GM19395 (cell line): ENCODE measurements around the gene ZNF319.
"Not testable (repeated sequence)": the region's sequence is repeated elsewhere in the genome, so short reads cannot be mapped to it uniquely, and the experiment has no call there.

Experiments used
- ATAC-seq: cut with Tn5 transposase; IDR thresholded peaks from one replicate; pipeline ENCODE4 v1.9.1; 2021; ENCODE audit warnings: mild to moderate bottlenecking, moderate library complexity; ENCODE audit not compliant: unreplicated experiment

Gene ZNF319

DNA sequence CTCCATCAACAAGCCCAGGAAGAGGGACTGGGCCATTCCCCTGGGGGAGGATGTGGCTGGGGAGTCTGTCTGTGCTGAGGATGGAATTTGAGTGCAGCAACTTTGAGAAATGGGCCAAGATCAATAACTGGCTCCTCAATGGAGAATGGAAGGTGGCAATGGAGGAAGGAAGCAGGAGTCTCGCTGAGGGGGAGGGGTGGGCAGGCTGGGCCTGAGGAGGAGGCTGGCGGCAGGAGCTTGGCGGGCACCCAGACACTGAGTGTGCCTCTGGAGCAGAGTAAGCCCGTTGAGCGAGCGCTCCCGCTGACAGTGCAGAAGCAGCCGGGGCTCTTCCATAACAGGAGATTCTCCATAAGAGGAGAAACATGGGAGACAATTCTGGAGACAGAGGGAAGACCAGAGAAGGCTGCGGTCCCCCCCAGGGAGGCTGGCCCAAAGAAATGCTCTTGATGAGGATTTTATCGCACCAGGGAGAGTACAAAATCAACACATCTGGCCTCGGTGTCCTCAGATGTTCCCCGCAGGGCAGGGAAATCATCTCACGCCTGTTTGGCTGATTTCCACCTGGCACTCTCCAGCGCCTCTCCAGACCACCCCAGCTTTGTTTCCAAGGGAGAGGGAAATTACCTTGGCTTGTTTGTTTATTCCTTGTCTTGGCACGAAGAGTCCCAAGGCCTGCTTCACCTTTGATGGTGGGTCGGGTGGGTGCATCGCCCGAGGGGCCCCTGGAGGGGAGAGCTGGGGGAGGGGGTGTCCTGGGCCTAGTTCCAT is 22.3 kb upstream of the ZNF319 start:
- no peak for ATAC-seq

DNA sequence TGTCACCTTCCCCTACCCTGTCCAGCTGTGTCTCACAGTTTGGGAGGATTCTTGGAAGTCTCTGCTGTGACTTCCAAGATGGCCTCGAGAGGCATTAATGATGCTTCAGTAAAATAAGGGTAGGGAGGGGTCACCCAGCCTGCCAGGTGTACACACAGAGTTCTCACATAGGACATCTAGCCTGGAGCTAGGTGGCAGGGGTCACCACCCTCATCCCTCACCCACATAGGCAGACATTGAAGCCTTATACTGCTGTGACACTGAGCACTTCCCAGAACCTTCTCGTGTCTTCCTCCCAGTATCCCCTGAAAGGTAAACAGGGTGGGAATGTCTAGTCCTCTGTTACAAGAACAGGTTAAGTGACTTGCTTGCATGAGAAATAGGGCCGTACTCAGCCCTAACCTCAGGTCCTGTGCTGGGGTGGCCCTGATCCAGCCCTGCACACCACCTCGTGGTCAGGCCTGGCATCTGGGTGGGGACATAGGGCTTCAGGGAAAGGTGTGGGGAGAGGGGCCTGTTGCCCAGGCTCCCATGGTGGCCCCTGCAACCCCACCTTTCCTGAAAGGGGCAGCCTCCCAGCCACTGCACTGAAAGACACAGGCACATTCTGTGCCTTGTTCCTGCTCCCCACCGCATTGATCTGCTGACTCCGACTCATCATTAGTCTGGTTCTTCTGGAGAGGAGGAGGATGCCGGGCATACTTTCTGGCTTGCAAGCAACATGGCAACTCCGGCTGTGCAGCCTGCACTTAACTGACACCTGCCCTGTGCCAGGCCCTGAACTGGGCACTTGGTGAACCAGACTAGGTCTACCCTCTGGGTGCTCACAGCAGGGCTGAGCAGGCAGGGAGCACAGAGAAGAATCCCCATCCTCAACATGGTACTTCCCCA is 21.4 kb upstream of the ZNF319 start:
- ATAC-seq, result no peak

DNA sequence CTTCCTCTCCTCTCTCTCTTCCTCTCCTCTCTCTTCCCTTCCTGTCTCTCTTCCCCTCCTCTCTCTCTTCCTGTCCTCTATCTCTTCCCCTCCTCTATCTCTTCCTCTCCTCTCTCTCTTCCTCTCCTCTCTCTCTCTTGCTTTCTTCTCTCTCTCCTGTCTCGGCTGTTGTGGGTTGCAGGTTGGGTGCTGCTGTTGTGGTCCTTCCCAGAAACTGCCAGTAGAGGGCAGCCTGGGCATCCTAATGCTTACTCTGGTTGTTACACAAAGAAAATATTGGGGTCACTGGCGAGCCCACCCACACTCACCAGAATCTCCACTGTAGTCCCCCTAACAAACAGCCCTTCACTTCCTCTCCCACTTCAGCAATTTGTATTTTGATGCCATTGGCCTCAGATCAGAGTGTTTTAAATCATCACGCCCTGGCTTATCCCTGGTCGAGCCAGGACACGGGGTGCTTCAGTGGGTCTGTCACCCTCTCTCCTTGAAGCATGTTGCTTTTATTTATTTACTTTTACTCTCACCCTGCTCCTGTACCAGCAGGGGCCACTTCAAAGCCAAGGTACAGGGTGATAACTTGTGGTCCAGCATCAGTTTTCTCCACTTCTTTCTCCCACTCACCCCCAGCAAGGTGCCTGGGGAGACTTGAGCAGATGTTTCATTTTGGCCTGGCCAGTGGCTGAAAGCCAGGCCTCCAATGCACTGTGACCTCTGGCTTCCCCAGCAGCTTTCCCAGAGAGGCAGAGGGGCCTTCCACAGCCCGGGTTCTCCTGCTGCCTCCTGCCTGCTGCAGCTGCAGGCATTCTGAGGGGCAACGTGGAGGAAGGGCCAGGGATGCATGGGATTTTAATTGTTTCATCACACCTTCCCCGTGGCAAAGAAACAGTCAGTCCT is 20.4 kb upstream of the ZNF319 start:
- ATAC-seq, result peak; percentile 50

DNA sequence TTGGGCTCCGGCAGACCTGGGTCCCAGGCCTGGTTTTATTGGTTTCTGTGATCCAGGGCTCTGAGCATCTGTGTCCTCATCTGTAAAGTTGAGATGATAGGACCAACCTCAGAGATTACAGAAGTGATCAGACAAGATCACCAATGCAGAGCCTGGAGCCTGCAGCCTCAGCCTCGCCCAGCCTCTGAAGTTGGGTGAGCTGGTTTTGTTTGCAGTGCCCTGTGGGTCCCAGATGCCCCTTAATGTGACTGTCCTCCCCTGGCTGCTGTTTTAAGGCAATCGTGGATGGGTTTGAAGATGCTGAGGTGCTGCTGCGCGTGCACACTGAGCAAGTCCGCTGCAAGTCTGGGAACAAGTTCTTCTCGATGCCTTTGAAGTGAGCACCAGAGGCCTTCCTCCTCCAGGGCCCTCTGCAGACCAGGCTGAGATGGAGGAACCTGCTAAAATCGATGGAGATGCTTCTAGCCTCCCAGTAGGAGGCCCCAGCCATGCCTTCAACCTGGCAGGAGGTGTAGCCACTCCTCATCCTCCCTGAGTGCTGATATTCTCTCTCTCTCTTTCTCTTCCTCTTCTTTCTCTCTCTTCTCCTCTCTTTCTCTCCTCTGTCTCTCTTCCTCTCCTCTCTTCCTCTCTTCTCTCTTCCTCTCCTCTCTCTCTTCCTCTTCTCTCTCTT is 19.5 kb upstream of the ZNF319 start:
- no peak for ATAC-seq

DNA sequence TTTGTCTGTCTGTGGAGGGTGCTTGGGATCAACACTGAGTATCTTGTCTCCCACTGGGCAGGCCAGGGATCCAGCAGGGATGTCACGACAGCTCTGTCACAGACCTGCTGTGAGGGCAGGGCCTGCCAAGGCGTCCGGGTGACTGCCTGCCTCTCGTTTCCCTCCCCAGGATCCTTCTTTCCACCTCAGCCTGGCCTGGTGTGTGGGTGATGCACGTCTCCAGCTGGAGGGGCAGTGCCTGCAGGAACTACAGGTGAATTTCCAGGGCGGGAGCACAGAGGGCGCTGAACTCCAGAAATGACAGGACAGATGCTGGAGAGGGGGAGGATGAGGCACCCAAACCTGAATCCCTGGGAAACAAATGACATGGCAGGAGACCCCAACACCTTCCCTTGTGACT is 18.3 kb upstream of the ZNF319 start:
- no peak for ATAC-seq

DNA sequence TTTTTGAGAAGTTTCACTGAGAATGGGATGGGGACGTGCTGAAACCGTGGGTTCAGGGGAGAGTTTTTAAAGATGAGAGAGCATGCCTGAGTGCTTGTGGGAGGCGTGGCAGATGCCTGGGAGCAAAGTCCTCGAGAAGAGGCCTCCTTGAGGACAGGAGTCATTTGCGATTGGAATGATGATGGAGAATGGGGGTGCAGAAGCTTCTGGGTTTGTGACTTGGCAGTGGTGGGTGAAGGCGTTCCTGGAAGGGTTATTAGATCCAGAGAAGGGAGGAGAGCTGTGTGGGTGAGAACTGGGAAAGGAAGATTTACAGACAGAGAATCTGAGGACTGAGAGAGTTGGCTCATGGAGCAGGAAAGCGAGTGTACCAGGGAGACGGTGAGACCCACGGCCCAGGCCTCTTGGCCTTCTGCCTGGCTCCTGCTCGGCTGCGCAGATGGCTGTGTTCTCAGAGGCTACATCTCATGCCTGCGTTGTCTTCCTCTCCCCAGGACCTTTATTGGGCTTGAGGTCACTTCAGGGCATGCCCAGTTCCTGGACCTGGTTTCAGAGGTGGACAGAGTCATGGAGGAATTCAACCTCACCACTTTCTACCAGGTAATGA is 16.5 kb upstream of the ZNF319 start:
- no peak for ATAC-seq

DNA sequence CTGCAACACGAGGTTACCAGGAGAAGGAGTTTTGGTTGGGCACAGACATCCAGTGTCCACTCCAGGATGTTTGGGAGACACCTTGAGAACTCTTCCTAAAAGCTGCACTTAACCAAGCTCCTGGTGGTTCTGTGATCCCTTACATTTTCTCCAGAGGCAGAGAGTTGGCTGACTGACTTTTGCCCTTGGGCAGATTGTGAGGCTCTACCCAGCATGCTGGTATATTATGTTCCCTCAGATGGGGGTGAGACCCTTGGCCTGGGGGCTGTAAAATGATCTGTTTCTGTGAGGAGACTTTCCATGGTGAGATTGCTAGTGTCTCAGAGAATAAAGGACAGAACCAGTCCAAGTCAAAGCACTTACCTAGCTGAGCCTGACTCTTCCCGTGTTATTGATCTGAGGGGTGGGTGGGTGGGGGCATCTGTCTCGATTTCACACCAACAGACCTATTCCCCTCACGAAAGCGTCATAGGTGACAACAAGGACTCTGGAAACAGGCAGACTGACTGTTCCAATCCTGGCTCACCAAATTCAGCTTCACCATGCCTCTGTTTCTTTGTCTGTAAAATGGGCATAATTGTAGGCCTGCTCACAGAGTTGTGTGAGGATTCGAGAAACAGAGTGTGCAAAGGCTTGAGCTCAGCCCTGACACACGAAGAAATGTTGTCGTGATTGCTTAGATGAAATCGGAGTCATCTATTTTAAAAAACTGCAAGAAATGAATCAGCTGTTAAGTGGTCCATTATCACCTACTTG is 12.9 kb upstream of the ZNF319 start:
- ATAC-seq, result no peak

DNA sequence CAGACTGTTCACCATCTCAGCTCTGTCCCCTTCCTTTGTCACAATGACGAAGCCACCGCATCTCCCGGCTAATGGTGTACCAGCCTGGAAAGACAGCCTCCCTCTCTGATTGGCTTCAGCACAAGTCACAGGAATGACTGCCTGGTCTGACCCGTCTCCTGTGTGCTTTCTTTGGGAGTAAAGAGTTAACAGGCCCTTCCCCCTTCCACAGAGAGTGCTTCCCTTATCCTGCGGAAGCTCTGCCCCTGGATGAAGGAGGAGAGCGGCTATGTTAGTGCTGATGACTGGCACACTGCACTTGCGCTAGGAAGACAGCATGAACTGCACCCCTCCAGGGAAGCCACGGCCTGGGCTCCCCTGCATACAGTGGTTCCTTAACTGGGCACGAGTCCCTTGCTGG is 12.0 kb upstream of the ZNF319 start:
- ATAC-seq, result no peak

DNA sequence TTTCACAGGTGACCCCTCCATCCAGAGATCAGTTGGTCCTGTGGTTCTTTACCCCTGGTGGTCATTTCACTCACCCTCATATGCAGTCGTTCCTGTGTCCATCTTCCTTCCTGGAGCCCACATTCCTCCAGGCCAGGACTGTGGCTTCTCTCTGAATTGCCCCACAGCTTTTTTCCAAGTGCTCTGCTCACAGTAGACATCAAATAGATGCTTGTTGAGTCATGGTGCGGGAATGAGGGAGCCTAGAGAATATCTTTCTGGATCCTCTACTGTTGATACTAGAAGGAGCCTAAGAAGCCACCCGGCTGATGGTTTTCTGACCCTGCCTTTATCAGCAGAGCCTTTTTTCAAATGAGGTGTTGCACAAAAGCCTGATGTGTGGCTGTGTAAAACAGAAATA is 11.2 kb upstream of the ZNF319 start:
- no peak for ATAC-seq

DNA sequence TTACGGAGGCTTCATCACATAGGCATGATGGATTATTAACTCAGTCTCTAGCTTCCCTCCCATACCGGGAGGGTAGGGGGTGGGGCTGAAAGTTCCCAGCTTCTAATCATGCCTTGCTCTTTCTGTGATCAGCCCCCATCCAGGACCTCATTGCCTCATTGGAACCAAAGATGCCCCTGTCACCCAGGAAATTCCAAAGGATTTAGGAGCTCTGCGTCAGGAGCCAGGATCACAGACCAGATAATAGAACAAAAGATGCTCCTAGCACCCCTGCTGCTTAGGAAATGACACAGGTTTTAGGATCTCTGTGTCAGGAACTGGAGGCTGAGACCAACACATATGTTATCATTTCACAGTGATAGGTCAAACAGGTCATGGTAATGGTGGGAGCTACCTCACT is 10.4 kb upstream of the ZNF319 start:
- ATAC-seq, result no peak

DNA sequence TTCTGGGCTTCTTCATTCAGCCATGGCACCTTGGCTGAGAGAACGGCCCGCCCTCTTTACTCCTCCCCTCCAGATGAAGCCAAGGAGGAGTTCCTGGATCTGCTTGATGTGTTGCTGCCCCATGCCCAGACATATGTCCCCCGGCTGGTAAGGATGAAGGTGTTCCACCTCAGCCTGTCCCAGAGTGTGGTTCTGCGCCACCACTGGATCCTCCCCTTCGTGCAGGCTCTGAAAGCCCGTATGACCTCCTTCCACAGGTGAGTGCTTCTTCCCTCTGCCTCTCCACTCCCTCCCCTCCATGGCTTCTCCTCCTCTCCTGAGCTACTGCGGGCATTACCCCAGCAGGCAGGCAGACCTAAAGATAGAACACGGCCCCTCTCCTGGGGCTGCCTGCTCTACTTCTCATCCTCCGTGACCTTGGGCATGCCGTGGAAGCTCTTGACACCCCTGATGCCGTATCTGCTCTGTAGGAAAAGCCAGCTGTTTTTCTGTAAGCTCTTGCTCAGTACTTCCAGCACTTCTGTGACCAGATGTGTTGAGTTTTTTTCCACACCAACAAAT is 9.5 kb upstream of the ZNF319 start:
- no peak for ATAC-seq

DNA sequence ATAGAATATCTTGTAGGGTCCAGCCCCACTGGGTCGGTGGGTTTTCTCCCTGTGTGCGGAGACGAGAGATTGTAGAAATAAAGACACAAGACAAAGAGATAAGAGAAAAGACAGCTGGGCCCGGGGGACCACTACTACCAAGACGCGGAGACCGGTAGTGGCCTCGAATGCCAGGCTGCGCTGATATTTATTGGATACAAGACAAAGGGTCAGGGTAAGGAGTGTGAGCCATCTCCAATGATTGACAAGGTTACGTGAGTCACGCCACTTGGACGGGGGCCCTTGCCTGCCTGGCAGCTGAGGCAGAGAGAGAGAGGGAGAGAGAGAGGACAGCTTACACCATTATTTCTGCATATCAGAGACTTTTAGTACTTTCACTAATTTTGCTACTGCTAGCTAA is 4.3 kb upstream of the ZNF319 start:
- not testable (repeated sequence) for ATAC-seq

DNA sequence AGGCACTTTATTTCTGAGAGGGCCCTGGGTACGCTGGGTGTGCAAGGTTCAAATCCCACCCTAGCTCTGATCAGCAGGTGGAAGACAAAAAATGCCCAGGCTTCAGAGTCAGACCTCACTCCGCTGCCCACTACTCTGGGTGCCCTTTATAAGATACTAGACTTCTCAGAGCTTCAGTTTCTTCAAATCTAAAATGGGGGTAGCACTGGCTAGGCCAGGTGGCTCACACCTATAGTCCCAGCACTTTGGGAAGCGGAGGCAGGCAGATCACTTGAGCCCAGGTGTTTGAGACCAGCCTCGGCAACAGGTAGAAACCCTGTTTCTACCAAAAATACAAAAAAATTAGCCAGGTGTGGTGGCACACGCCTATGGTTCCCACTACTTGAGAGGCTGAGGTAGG is 2.5 kb upstream of the ZNF319 start:
- no peak for ATAC-seq

DNA sequence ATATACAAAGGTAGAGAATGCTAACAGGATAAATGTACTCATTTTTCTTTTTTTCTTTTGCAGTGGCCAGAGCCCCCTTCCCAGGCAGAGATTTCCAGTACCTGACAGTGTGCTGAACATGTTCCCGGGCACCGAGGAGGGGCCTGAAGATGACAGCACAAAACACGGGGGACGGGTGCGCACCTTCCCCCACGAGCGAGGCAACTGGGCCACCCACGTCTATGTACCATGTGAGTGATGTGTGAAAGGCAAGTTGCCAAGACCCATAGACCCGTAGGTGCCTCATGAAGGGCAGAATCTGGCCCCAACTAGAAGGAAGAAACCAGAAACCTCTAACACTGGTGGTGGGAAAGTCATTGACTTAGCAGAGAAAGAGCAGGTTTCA is 1.9 kb upstream of the ZNF319 start:
- no peak for ATAC-seq

DNA sequence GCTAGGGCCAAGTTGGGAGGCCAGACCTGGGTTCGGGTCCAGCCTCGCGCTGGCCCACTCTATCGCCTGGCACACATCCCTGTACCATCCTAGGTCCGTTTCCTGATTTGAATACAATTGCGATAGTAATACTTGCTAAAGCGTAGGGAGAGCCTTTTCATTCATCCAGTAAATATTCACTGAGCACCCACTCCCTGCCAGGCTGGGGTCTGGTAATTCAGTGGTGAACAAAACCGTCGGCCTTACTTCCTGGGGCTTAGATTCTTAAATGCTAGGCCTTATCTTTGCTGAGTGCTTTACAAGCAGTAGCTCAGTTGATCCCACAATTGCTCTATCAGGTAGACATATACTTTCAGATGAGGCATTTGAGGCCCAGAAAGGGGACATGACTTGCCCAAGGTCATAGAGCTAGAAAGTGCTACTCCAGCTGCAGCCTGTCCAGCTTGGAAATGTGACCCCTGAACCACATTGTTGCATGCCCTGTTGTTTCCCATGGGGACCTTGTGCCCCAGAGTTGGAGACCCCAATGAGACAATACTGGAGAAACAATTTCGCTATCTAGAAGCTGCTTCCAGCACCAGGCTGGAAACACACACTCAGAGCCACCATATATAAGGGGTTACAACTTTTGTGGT is 1.4 kb upstream of the ZNF319 start:
- ATAC-seq, result no peak

DNA sequence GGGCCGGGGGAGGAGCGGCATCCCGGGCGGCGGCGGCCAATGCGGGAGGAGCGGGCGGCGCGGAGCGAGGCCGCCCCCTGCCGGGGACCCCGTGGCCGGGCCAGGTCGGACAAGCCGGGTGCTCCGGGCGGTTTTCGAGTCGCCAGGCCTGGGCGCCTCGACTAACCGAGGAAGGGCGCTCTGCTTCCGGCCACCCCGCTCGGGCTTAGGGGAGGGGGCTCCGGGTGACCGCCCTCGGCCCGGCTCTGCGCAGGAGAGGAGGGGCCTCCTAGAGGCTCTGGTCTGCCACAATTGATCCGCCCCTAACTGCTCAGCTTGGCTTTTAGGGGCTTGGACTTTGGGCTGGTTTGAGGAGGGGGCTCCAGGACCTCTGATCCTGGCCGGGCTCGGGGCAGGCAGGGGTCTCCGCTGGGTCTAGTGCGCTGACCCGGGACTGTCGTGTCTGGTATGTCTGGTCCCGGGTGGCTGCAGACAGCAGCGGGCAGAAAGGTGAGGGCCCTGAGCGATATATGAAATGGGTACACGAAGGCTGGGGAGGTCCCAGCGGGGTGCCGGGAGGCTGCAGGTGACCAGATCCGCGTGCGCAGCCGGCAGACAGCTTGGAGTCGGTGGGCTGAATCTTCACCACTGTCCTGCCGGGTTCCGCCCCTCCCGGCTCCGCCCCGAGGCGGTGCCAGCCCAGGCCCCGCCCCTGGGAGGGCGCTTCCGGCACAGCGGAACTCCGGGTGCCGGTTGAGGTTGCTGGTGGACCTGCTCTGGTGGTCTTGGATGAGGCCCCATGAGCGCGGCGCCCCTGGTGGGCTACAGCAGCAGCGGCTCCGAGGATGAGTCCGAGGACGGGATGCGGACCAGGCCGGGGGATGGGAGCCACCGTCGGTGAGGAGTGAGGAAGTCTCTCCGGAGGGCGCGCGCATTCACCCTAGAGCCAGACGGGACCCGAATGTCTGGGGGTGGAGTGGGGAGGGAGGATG is 519 bp upstream of the ZNF319 start, which contains the start of gene USB1:
Gene USB1, plus strand, starts transcription at position 702 of the 971 bp plus-strand sequence. Its CDS starts 77 bp downstream, at position 779.
- ATAC-seq, result peak; percentile 79

DNA sequence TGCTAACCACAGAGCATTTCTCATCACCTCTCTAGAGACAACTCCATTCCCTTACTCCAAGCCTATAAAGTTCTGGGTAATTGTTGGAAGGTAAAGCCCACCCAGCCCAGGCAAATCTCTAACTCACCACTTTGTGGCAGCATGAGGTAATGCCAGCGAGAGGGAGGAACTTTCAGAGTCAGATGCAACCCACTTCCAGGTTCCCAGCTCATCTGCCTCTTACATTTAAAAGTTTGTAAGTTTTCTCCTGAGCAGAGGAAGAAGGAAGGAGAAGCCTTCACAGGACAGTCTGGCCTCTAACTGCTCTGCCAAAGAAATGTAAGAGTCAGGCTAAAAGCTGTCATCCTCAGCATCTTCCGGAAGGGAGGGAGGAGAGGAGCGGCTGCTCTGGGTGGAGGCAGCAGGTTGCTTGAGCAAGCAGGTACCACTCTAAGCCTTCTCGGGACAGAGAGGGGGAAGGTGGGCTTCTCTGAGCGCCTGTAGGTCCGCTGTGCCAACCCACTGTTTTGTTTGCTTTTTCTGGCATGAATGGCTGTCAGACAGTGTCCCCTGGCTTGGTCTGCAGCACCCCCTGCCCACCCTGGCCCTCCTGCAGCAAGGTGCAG is 1.0 kb downstream of the ZNF319 start:
- no peak for ATAC-seq
